ENCODE data around the gene CENPF.

DNA sequence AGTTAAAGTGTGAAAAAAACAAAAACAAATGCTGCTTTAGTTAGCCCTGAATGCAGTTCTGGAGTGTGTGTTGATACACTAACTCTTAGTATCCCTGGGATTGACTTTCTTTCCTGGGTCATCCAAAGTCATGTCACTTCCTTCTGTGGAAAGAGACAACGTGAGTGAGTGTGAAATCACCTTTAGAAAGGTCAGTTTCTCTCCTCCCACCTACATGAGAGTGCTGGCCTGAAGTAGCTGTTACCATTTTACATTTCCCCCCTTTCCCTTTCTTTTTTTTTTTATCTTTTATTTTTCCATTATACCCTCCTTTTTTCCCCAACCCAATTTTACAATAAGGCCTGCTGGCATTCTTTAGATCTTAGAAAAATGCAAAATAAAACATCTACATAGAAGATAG lies 55.2 kb downstream of the CENPF start:
- TF ChIP-seq, protein P1, sequence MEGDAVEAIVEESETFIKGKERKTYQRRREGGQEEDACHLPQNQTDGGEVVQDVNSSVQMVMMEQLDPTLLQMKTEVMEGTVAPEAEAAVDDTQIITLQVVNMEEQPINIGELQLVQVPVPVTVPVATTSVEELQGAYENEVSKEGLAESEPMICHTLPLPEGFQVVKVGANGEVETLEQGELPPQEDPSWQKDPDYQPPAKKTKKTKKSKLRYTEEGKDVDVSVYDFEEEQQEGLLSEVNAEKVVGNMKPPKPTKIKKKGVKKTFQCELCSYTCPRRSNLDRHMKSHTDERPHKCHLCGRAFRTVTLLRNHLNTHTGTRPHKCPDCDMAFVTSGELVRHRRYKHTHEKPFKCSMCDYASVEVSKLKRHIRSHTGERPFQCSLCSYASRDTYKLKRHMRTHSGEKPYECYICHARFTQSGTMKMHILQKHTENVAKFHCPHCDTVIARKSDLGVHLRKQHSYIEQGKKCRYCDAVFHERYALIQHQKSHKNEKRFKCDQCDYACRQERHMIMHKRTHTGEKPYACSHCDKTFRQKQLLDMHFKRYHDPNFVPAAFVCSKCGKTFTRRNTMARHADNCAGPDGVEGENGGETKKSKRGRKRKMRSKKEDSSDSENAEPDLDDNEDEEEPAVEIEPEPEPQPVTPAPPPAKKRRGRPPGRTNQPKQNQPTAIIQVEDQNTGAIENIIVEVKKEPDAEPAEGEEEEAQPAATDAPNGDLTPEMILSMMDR (IDR thresholded peaks at IDR 0.05), result no peak
- TF ChIP-seq EP300 (IDR thresholded peaks at IDR 0.05), result no peak
